Head of caudate nucleus (tissue), 42 donors: ENCODE data around the gene CSPG5.
A peak's percentile ranks its signal among the peaks of the same experiment; 100 is the strongest.

ENCODE experiments used
- DNase-seq, 42 donors: peaks; one replicate each; pipeline versions ENCODE4 v3.0.0 to v3.0.0-alpha.2; 2020 to 2021; ENCODE audit warnings: mixed read lengths in 7 of 42
- intact Hi-C: fragments of 100-400 bp; cut with DNase I; formaldehyde crosslinking; loops from one replicate; pipeline ENCODE4 v1.15.0; 2022

The CSPG5 gene, protein sequence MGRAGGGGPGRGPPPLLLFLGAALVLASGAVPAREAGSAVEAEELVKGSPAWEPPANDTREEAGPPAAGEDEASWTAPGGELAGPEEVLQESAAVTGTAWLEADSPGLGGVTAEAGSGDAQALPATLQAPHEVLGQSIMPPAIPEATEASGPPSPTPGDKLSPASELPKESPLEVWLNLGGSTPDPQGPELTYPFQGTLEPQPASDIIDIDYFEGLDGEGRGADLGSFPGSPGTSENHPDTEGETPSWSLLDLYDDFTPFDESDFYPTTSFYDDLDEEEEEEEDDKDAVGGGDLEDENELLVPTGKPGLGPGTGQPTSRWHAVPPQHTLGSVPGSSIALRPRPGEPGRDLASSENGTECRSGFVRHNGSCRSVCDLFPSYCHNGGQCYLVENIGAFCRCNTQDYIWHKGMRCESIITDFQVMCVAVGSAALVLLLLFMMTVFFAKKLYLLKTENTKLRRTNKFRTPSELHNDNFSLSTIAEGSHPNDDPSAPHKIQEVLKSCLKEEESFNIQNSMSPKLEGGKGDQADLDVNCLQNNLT

DNA sequence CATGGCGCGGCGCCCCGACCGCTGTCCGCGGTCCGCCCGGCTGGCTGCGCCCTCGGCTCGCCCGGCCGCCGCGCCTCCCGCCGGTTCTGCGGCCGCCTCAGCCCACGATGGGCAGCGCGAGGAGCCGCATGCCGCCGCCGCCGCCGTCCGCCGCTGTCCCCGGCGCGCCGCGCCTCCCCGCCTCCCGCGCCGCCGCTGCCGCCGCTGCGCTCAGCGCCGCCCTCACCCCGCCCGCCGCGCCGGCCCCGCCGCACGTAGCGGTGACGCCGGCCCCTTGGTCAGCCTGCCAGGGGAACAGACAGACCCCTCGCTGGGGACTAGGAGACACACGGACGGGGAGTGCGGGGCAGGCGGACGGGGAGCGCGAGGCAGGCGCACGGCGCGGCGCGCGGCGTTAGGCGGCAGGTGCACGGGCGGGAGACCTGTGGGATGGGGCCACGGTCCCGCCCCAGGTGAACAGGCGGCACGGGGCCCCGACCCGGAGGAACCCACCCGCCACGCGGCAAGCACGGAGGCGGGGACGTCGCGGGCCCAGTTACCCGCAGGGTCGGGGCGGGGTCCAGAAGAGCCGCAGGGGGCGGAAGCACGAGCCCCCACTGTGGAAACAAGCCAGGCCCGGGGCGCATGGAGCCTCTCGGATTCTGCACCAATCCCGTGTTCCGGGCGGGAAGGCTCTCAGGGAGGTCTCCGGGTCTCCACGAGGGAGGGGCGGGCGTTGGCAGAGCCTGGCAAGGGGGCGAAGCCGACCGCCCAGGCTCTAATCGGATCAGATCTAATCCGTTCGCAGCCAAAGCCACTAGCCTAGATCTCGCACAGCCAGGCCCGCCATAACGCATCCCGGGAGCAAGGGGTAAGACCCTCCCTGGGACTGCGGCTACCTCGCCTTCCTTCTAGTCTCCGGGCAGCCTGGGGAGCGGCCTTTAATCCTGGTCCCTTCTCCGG is at the start of gene CSPG5:
TSS of gene CSPG5 (minus strand) at position 175 of the 942 bp plus-strand sequence. CDS start at position 3, 172 bp downstream.
- intact Hi-C loops, result no loop called here
- peak in 36 of 42 donors; percentile 10 to 76 (median 58) for DNase-seq

DNA sequence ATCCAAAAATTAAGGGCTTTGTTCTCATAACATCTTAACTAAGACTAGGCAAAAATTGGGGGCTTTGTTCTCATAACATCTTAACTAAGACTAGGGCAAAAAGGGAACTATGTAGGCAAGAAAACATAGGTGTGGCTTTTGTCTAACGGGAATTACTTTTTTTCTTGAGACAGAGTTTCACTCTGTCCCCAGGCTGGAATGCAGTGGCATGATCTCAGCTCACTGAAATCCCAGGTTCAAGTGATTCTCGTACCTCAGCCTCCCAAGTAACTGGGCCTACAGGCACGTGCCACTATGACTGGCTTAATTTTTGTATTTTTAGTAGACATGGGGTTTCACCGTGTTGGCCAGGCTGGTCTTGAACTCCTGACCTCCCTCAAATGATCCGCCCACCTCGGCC is 49.8 kb upstream of the CSPG5 start:
- no peak for DNase-seq
- intact Hi-C loops, result no loop called here

DNA sequence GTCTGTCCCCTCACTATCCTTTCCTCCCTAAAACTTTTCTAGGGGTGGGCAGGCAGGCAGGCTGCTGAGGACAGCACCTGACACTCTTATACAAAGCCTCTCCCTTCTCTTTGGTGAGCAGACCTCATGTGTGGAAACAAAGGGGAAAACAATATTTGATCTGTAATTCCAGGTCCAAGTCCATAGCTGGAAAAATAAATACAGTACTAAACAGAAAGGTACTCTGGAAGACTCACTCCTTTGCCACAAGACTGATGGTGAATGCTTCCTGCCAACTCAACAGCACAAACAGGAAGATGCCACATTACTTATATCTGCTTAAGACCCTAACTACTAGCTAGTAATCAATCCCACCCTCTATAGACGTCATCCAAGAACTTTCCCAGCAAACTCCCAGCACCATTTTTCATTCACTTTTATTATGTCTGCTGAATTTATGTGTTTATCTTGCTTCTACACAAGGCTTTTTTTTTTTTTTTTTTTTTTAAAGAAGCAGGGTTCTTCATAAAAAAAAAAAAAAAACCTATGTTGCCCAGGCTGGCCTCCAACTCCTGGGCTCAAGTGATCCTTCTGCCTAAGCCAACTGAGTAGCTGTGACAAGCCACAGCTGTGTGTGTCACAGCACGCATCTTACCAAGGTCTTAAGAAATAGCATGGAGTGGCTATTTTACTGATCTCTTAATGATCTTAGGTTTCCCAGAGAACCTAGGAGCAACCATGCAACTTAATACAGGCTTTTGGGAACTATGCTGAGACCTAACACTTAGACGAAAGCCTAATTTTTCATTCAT is 44.2 kb upstream of the CSPG5 start:
- DNase-seq, result no peak
- intact Hi-C loops, result no loop called here

DNA sequence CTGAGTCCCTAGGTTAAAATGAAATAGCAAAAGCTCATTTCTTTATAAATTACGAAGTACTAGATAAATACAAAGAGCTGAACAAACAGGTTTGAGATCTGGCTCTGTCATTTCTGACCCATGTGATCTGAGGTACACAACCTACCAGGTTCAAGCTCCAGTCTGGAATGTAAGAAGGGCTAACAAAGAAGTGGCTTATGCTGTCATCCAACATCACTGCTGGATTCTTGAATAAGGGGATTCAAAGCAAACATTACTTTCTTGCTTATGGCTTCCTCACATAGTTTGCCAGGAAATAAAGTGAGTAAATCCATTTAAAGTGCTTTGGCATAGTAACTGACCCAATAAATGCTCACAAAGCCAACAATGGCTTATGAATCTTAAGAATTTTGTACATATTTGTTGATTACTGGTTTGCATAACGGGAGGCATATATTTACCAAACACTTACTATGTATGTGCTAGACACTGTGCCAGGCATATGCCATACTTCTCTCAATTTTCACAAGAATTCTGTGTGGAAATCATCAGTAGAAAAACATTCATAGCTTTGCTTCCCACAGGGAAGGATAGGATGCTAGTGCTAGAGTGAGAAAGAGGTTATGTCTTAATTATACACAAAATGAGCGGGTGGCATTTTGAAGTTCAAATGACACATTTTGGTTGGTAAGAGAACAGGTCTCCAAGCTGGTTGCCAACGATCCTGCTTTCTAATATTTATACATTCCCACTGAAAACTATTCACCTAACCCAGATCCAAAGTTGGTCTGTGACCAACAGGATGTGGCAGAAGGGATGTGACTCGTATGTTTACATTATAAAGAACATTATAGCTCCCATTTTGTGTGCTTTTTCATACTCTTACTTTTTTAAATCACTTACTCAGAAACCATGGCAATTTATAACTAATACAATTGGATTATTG is 38.7 kb upstream of the CSPG5 start:
- peak in 1 of 42 donors; percentile 14 for DNase-seq
- intact Hi-C loops, result no loop called here

DNA sequence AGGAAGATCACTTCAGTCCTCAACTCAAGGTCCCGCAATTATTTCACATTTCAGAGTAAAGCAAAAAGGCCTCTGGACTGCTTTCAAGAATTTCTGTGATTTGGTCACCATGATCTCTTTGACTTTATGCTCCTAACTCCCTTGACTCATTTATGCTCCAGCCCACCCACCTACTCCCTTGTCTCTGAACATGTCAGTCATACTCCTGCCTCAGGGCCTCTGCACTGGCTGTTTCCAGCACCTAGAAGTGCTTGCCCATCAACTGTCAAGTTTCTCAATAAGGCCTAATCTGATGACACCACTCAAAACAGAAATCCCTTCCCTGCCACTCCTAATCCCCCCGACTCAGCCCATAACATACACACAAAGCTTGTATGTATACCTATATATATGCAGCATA is 36.1 kb upstream of the CSPG5 start:
- intact Hi-C loops, result no loop called here
- DNase-seq, result no peak

DNA sequence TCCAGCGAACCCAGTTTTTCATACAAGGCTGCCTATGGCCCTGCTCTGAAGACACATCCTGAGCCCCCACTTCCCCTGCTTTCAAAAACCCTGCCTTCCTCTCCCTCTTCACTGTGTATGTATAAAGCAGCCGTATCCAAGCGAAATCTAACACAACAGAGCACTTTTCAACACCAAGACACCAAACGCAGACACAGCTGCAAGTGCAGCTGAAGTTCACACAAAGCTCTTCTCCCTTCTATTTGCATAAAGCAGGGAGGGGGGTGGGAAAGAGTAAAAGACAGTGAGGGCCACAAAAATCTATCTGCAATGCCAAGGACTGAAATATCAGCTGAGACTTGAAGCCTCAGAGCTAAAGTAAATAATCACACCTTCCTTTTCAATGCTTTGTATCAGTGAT is 35.1 kb upstream of the CSPG5 start:
- peak in 27 of 42 donors; percentile 10 to 67 (median 39) for DNase-seq
- intact Hi-C loops, result no loop called here

DNA sequence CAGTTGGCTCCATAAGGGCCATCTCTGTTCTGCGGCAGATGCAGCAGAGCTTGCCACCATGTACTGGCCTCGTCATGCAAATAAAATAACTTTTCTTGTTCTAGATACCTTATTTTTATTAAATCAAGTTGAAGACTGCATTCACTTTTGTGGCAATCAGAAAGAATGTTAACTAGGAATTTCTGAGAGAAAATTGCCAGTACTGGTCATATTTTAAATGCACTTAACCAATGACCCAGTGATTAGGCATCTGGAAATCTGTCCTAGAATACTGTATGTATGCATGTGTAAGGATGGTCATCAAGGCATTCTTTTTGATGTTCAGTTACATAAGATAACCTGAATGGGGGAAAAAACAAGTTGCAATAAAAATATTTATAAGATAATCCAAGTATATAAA is 34.2 kb upstream of the CSPG5 start:
- intact Hi-C loops, result no loop called here
- DNase-seq, result no peak

DNA sequence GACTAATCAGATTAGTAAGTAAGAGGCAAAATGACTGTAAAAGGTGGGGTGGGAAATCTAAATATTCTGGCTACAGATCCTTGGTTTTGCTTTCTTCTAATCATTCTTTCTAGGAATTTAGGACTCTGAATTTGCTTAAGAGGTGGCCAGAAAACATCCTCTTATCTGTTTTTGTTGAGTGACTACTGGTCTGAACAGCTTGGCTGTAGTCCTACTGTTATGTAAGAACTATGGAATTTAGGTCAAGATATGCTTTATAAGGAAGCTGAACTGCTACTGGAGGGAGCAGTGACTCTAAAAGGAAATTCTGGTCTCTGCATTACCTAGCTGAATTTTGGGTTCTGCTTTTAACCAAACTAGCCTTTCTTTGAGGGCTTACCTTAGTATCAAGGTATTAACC is 33.5 kb upstream of the CSPG5 start:
- intact Hi-C loops, result no loop called here

DNA sequence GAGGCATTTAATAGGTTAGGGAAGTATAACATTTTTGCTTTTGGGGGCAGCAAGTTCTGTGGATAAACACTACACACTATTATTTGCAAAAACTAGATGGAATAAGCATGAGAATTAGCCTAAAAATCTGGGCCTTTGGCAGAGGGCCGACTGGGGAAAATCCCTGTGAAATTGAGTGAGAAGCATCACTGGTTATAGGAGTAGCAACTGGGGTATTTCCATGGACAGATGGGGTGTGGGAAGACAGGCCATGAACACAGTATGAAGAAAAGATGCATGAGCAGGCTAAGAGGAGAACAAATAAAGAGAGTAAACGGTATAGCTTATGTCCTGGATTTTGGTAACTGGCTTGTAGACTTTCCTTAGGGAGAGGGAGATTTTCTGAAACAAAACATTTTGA is 32.9 kb upstream of the CSPG5 start:
- no peak for DNase-seq
- intact Hi-C loops, result no loop called here

More for the DNA sequence above, 33.5 kb upstream of the CSPG5 start:
- no peak for DNase-seq

DNA sequence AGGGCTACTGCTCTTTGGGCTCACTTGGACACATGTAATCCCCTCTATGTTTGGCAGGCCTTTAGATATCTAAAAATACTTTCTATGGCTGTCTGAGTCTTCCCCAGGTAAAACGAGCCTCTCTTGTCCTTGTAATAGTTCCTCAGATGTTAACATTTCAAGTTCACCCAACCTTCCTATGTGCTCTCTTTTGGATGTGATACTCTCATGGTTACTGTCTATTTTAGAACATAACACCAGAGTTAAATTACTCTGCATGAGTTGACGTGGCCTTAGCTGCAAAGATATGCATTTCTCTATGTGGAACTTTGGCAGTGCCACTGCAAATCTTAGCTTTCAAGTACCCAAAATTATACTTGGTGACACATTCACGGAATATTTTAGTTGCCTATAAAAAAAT is 31.9 kb upstream of the CSPG5 start:
- peak in 4 of 42 donors; percentile 11 to 57 (median 22) for DNase-seq

DNA sequence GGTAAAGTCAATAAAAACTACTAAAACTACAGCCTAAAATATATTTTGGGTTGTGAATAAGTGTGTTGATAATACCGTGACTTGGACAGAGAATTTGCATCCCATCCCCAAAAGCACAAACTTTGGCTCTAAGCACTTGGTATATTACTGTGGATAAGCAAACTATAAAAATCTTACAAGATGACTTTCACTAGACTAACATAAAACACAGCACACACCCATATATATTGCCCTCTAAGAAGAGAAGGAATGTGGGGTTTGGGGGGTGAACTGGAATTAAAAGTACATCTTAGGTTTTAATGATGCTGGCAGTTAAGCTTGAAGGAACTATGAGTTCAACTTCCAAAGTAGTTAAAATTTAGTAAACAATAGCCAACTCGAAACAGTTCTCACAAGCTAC is 28.7 kb upstream of the CSPG5 start:
- intact Hi-C loops, result no loop called here
- no peak for DNase-seq

More for the DNA sequence above, 31.9 kb upstream of the CSPG5 start:
- intact Hi-C loops, result no loop called here

DNA sequence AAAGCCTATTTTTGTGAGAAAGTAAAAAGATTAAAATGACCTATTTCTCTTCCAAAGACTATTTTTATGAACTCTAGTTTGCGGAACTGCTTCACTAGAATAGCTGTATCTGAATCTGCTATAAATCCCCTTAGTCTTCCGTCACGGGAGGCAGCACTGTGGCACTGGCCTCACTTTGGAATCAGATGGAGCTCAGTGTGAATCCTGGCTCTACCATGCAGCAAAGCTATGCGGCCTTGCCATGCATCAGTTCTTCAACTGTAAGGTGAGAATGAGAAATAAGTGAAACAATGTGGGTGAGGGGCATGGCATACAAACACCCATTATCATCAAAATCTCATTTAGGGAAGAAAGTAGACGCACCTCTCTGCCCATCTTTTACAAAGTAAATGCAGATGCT is 27.5 kb upstream of the CSPG5 start:
- peak in 5 of 42 donors; percentile 13 to 34 (median 21) for DNase-seq
- intact Hi-C loops, result no loop called here

DNA sequence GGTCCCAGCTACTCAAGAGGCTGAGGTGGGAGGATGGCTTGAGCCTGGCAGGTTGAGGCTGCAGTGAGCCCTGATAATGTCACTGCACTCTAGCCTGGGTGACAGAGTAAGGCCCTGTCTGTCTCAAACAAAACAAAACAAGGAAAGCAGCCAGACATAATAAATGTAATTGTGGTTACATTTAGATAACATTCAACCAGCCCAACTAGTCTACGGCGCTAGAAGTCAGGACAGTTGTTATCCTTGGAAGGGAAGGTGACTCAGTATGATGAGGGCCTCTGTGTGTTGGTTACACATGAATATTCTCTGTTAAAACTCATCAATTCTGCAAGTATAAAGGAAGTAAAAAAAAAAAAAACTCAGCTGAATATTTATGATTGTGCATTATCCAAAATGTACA is 27.0 kb upstream of the CSPG5 start:
- intact Hi-C loops, result no loop called here
- no peak for DNase-seq

DNA sequence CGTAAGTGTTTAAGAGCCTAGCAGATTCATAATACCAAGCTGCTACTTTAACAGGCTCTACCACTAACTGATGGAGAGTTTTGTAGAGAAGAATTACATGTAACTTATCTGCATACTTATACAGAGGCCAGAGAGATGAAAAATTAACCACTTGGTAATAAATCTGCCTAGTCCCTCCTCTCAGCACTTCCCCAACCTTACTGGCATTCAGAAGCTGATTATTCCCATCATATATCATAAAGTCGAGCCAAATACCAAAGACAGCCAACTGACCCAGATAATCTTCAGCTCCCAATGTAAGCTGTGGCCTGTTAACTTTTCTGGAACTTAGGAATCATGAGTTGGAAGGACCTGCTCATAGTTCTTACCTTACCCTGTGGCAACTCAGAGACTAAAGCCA is 25.5 kb upstream of the CSPG5 start:
- intact Hi-C loops, result no loop called here
- no peak for DNase-seq

DNA sequence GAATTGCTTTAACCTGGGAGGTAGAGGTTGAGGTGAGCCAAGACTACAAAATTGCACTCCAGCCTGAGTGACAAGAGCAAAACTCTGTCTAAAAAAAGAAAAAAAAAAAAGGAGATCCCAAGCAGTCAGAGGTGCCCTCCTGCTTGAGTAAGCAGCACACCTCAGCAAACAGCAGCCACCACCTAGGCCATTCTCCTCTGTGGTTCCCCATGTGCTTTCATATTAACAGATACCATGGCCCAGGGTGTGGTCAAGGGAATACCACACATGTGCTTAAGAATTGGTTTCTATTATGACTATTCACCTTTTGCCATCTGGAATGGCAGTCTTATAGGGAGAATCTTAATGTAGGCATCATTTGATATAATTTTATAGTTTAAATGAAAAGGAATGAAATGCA is 24.7 kb upstream of the CSPG5 start:
- no peak for DNase-seq
- intact Hi-C loops, result no loop called here

DNA sequence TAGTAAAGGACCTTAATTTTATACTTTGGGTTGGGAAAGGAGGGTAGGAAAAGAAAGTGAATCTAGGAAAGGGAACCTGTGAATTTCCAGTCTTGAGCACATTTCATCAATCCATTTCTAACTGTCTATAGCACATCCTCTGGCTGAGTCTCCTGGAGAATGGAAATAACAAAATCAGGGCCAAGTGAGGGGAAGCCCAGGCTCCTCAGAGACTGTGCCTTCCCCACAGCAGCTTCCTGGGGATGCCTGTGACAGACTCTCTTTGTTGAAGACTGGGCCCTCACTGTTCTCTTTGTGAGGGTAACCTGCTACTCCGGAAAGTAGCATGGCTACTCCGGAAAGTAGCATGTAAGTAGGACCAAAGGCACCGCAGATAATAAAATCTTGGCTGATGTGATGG is 22.6 kb upstream of the CSPG5 start:
- intact Hi-C loops, result no loop called here
- DNase-seq, result peak in 33 of 42 donors; percentile 17 to 69 (median 40)

DNA sequence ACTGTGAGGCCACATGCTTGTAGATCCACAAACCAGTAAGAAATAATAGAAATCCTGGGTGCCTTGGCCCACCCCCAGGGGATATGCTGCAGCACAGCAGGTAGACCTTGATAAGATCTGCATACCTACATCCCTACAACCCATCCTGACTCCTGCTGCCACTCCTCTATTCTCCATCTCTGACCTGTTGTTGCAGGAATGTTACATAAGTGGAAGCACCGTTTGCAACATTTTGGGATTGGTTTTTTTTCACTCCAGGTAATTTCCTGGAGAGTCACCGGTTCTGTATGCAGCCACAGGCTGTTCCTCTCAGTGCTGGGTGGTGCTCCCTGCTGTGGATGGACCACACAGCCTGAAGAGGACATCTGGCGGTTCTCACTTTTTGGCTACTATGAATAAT is 16.1 kb upstream of the CSPG5 start:
- intact Hi-C loops, result no loop called here
- no peak for DNase-seq
